Left ventricle myocardium inferior (tissue), 1 donor: ENCODE data around the gene HEXA. TPM values are rescaled to one million over a fixed set of nuclear protein-coding genes. Genes with fewer than 3 reads are reported as not detected.
A peak's percentile ranks its signal among the peaks of the same experiment; 100 is the strongest.

Experiments
- DNase-seq: peaks from one replicate; pipeline ENCODE4 v3.0.0-alpha.2; 2020
- H3K27ac ChIP-seq: fragments of 200-600 bp; replicated peaks from 2 replicates; pipeline ENCODE4 v1.8.0; 2021
- H3K27me3 ChIP-seq: fragments of 200-600 bp; 2 replicates; pipeline ENCODE4 v1.8.0; 2021; ENCODE audit warnings: low read depth
- H3K36me3 ChIP-seq: fragments of 200-600 bp; 2 replicates; pipeline ENCODE4 v1.8.0; 2021
- H3K4me1 ChIP-seq: fragments of 200-600 bp; 2 replicates; pipeline ENCODE4 v1.8.0; 2021
- H3K4me3 ChIP-seq: fragments of 200-600 bp; 2 replicates; pipeline ENCODE4 v1.8.0; 2021; ENCODE audit warnings: mild to moderate bottlenecking, moderate library complexity
- H3K9me3 ChIP-seq: fragments of 200-600 bp; replicated peaks from 2 replicates; pipeline ENCODE4 v1.8.0; 2021
- intact Hi-C: fragments of 100-400 bp; cut with micrococcal nuclease; formaldehyde crosslinking; loops from one replicate; pipeline ENCODE4 v1.11.0; 2022
- total RNA-seq: library from RNA; stranded (reverse); fragmentation: NEBNext Ultra II Directional; extraction: Animal tissue kit (Norgen Biotek cat#: 25700); gene quantifications from one replicate; pipeline ENCODE4 v1.2.1, GENCODE V29; 2021
- TF ChIP-seq, protein P1 (sequence below): fragments of 200-600 bp; IDR thresholded peaks from 2 replicates; pipeline ENCODE4 v1.8.0; 2021; ENCODE audit warnings: antibody characterized with exemption, mild to moderate bottlenecking, borderline replicate concordance
- donor health status: DM: no; HTN: yes; CAD: no; lungs with severe emphysema.

Gene HEXA
- total RNA-seq, 1 donor from 2014 or later = 58.9 TPM

DNA sequence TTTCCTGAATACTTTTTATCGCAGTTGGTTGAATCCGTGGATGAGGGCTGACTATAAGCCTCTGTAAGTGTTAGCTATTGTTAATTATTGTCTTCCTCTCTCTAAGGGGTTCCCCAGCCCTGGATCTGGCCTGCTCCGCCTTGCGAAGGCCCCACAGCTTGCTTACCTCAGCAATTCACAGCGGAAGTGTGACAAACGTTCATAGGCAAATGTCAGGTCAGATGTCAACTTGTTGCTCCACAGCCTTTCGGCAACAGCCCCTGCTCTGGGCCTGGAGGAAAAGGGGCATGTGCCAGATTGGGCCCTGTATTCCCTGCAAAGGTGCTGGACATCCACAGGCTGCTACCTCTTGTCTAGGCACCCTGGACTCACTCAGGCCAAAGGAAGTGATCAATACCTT lies 30.5 kb downstream of the HEXA start:
- no peak overlapping the region for H3K4me3 ChIP-seq
- H3K9me3 ChIP-seq = no peaks in the 10 kb centered on the region
- H3K36me3 ChIP-seq = peaks cover 82% of the 10 kb centered on the region
- H3K27me3 ChIP-seq = no peaks in the 10 kb centered on the region
- H3K4me1 ChIP-seq = no peaks in the 10 kb centered on the region
- TF ChIP-seq, protein P1, sequence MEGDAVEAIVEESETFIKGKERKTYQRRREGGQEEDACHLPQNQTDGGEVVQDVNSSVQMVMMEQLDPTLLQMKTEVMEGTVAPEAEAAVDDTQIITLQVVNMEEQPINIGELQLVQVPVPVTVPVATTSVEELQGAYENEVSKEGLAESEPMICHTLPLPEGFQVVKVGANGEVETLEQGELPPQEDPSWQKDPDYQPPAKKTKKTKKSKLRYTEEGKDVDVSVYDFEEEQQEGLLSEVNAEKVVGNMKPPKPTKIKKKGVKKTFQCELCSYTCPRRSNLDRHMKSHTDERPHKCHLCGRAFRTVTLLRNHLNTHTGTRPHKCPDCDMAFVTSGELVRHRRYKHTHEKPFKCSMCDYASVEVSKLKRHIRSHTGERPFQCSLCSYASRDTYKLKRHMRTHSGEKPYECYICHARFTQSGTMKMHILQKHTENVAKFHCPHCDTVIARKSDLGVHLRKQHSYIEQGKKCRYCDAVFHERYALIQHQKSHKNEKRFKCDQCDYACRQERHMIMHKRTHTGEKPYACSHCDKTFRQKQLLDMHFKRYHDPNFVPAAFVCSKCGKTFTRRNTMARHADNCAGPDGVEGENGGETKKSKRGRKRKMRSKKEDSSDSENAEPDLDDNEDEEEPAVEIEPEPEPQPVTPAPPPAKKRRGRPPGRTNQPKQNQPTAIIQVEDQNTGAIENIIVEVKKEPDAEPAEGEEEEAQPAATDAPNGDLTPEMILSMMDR = no peak
- intact Hi-C loops = no loop called here
- no peak for DNase-seq
- H3K27ac ChIP-seq = no peak overlapping the region

DNA sequence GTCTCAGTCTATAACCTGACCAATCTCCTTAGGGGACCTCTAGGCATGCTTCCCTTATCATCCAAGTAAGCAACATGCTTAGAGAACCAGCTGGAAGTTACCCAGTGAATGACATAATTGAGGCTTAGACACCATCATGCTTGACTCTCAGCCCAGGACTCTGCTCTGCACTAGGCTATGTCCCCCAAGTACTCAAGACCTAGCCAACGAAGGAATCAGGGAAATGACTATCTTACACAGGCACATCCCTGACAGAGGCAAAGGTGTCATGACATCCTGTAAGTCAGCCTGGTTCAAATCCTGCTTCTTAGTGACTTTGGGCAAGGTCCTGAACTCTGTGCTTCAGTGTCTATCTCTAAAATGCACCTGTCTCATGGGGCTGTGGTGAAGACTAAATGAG lies 31.2 kb downstream of the HEXA start:
- no peaks in the 10 kb centered on the region for H3K4me1 ChIP-seq
- H3K27me3 ChIP-seq = no peaks in the 10 kb centered on the region
- intact Hi-C loops = no loop called here
- no peaks in the 10 kb centered on the region for H3K9me3 ChIP-seq
- no peak for DNase-seq
- no peak overlapping the region for H3K27ac ChIP-seq
- TF ChIP-seq, protein P1 = no peak
- H3K4me3 ChIP-seq = no peak overlapping the region
- H3K36me3 ChIP-seq = peaks cover 76% of the 10 kb centered on the region

DNA sequence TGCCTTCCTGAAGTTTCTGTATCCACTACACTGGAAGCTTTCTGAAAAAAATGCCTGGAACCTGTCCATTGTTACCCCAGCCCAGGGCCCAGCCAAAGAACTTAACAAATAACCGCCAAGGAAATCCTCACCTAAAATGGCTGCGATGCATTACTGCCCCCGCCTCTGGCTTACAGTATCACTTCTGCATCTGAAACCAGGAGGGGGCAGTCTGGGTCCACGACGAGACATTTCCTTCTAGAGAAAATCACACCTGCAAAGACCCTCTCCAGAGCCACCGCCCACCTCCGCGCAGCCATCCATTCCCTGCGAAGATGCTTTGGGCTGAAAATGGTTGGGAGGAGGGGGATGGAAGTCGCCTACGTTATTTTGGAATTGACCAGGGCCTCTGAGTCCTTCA lies 33.4 kb downstream of the HEXA start:
- Histone ChIP-seq H3K27me3 (no peaks in the 10 kb centered on the region), H3K4me3 (no peak overlapping the region), H3K27ac (no peak overlapping the region), H3K4me1 (no peaks in the 10 kb centered on the region), H3K9me3 (no peaks in the 10 kb centered on the region), H3K36me3 (peaks cover 64% of the 10 kb centered on the region)
- no peak for DNase-seq
- TF ChIP-seq, protein P1 = peak; percentile 60
- intact Hi-C loops = no loop called here

- Histone ChIP-seq H3K9me3 (no peaks in the 10 kb centered on the region), H3K27ac (no peak overlapping the region), H3K4me1 (no peaks in the 10 kb centered on the region), H3K36me3 (peaks cover 60% of the 10 kb centered on the region), H3K27me3 (no peaks in the 10 kb centered on the region), H3K4me3 (no peak overlapping the region)
- DNase-seq = no peak
- intact Hi-C loops = no loop called here
- TF ChIP-seq, protein P1 = peak; percentile 8
Measured at GRCh38 chr15:72341361-72341760, 34.5 kb downstream of the HEXA start.

DNA sequence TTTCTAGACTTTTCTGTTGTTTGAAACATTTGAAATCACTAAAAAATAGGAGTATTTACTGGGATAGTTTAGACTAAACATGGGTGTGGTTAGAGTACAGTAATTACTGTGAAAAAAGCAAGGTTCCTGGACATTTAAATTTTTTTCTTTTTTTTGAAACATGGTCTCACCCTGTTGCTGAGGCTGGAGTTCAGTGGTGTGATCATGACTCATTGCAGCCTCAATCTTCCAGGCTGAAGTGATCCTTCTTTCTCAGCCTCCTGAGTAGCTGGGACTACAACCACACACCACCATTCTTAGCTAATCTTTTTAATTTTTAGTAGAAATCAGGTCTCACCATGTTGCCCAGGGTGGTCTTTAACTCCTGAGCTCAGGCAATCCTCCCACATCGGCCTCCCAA lies 35.4 kb downstream of the HEXA start:
- no peak for DNase-seq
- Histone ChIP-seq H3K4me1 (no peaks in the 10 kb centered on the region), H3K4me3 (no peak overlapping the region), H3K27ac (no peak overlapping the region), H3K9me3 (no peaks in the 10 kb centered on the region), H3K36me3 (peaks cover 52% of the 10 kb centered on the region), H3K27me3 (no peaks in the 10 kb centered on the region)
- intact Hi-C loops = no loop called here
- TF ChIP-seq, protein P1 = no peak

- intact Hi-C loops = no loop called here
- H3K27me3 ChIP-seq = no peaks in the 10 kb centered on the region
- peaks cover 5% of the 10 kb centered on the region for H3K9me3 ChIP-seq
- H3K4me1 ChIP-seq = no peaks in the 10 kb centered on the region
- H3K27ac ChIP-seq = no peak overlapping the region
- H3K4me3 ChIP-seq = no peak overlapping the region
- TF ChIP-seq, protein P1 = no peak
- peaks cover 51% of the 10 kb centered on the region for H3K36me3 ChIP-seq
- DNase-seq = no peak
Measured at GRCh38 chr15:72339777-72340177, 36.0 kb downstream of the HEXA start.
